Caco-2 (cell line): Measurements from ENCODE around the gene NXF1. TPM values are rescaled to one million over a fixed set of nuclear protein-coding genes. Genes with fewer than 3 reads are reported as not detected.

Source experiments
- BruUV-seq: library from RNA; stranded (reverse); fragments of 400-500 nt; replicated peaks from 2 replicates; lab custom pipeline; 2021; lab: Mats Ljungman, UMichigan
- CTCF ChIA-PET: fragments of 300-600 bp; sonication (Branson Sonifier 250); formaldehyde crosslinking; loops from one replicate; lab custom pipeline; 2022; ENCODE audit warnings: antibody characterized with exemption; lab: Charles Lee
- POLR2A ChIA-PET: fragments of 300-600 bp; sonication (Branson Sonifier 250); formaldehyde crosslinking; loops from one replicate; lab custom pipeline; 2022; ENCODE audit warnings: antibody characterized with exemption; lab: Charles Lee
- DNase-seq, 2 experiments: peaks; one replicate each; pipeline versions ENCODE4 v3.0.0 to v3.0.0-alpha.2; 2020 to 2022
- H3K27me3 ChIP-seq: replicated peaks from 2 replicates; pipeline ENCODE4 v1.6.0; 2011; ENCODE audit warnings: low read length; ENCODE audit not compliant: control insufficient read depth, insufficient read depth
- H3K36me3 ChIP-seq: 2 replicates; pipeline ENCODE4 v1.5.1; 2011; ENCODE audit warnings: low read length; ENCODE audit not compliant: control insufficient read depth, insufficient read depth
- H3K4me1 ChIP-seq: fragments of 250-450 bp; sonication (Bioruptor Pico); 2 replicates; pipeline ENCODE4 v1.5.1; 2020; ENCODE audit warnings: mild to moderate bottlenecking
- H3K4me3 ChIP-seq: 2 replicates; pipeline ENCODE4 v1.5.1; 2011; ENCODE audit warnings: low read depth, mild to moderate bottlenecking, control low read depth, low read length
- H3K9me3 ChIP-seq: fragments of 250-450 bp; sonication (Bioruptor Pico); 2 replicates; pipeline ENCODE4 v1.5.1; 2020; ENCODE audit warnings: mild to moderate bottlenecking, moderate library complexity
- H3K27ac Mint-ChIP-seq: one replicate; pipeline ENCODE4 v1.8.0; 2022; ENCODE audit warnings: mixed read lengths; ENCODE audit not compliant: unreplicated experiment
- H3K27me3 Mint-ChIP-seq: one replicate; pipeline ENCODE4 v1.8.0; 2022; ENCODE audit warnings: mixed read lengths; ENCODE audit not compliant: insufficient read depth, unreplicated experiment
- H3K36me3 Mint-ChIP-seq: one replicate; pipeline ENCODE4 v1.8.0; 2022; ENCODE audit warnings: mild to moderate bottlenecking, mixed read lengths; ENCODE audit not compliant: insufficient read depth, unreplicated experiment
- H3K4me1 Mint-ChIP-seq: one replicate; pipeline ENCODE4 v1.8.0; 2022; ENCODE audit warnings: low read depth, mixed read lengths; ENCODE audit not compliant: unreplicated experiment
- H3K4me3 Mint-ChIP-seq: one replicate; pipeline ENCODE4 v1.8.0; 2022; ENCODE audit warnings: mild to moderate bottlenecking, moderate library complexity, mixed read lengths; ENCODE audit not compliant: unreplicated experiment
- H3K9me3 Mint-ChIP-seq: one replicate; pipeline ENCODE4 v1.8.0; 2022; ENCODE audit warnings: mixed read lengths; ENCODE audit not compliant: unreplicated experiment
- CTCF ChIP-seq, 2 experiments: fragments of 200-600 bp in 1 of 2; IDR thresholded peaks; 1 replicate in 1 of 2; 2 replicates in 1 of 2; pipeline versions ENCODE4 v1.5.1 to v1.8.0; 2011 to 2022; ENCODE audit warnings: antibody characterized with exemption in 1 of 2, control low read depth in 1 of 2, inconsistent platforms in 1 of 2, low read depth in 1 of 2, low read length in 1 of 2, mild to moderate bottlenecking in 1 of 2, moderate library complexity in 1 of 2; ENCODE audit not compliant: insufficient read depth in 1 of 2, severe bottlenecking in 1 of 2, unreplicated experiment in 1 of 2
- intact Hi-C: fragments of 100-400 bp; cut with micrococcal nuclease; formaldehyde crosslinking; loops from one replicate; pipeline ENCODE4 v1.10.0; 2022; ENCODE audit not compliant: unreplicated experiment
- total RNA-seq: library from RNA; stranded (reverse); gene quantifications from 2 replicates; pipeline ENCODE4 v1.2.3, GENCODE V29; 2022

NXF1 gene
- total RNA-seq, 1 experiment from 2014 or later: 77.5 TPM

- Mint-ChIP-seq H3K4me1 (peaks cover 11% of the 10 kb centered on the region), H3K9me3 (no peaks in the 10 kb centered on the region), H3K4me3 (peak overlapping the region; percentile 92), H3K36me3 (peaks cover 54% of the 10 kb centered on the region), H3K27me3 (no peaks in the 10 kb centered on the region), H3K27ac (peak overlapping the region; percentile 98)
- BruUV-seq: TSS peak; percentile 94
- Histone ChIP-seq H3K9me3 (no peaks in the 10 kb centered on the region), H3K36me3 (0 out of 2 replicates have a peak, but pooled peaks cover 1% of the 10 kb centered on the region), H3K4me1 (no peaks in the 10 kb centered on the region; the same call in 1 of the 2 replicates), H3K4me3 (peak overlapping the region; percentile 51), H3K27me3 (no peaks in the 10 kb centered on the region)
- ChIA-PET CTCF (interaction anchor here (2.2 kb wide), 1 partner anchor 19 kb away, joined by 15 read pairs; the partner anchor contains the start of gene TMEM179B), POLR2A (interaction anchor here (0.5 to 1.7 kb wide), 9 partner anchors 12 to 214 kb away, joined by 3 to 15 read pairs (median 4); partner anchors contain the start of genes STX5, TMEM179B, TUT1 and ZBTB3)
- intact Hi-C loops: loop anchor here (1.0 to 2.0 kb wide), 4 partner anchors 14 to 57 kb away; partner anchors contain the start of genes STX5, TEX54, TMEM179B and TMEM223
- no peak for TF ChIP-seq CTCF (IDR thresholded peaks at IDR 0.05; ENCODE audit: insufficient read depth in 1 of 2, low read depth in 1 of 2, low read length in 1 of 2, severe bottlenecking in 1 of 2, unreplicated experiment in 1 of 2)
- DNase-seq: no peak
Observed at GRCh38 chr11:62805961-62806441, 761 bp upstream of the NXF1 start.

- no peak for TF ChIP-seq CTCF (IDR thresholded peaks at IDR 0.05; ENCODE audit: insufficient read depth in 1 of 2, low read depth in 1 of 2, low read length in 1 of 2, severe bottlenecking in 1 of 2, unreplicated experiment in 1 of 2)
- ChIA-PET POLR2A (interaction anchor here (0.6 to 1.6 kb wide), 4 partner anchors 19 to 85 kb away, joined by 4 to 5 read pairs (median 4); partner anchors contain the start of gene STX5), CTCF (interaction anchor here (1.3 kb wide), 1 partner anchor 18 kb away, joined by 4 read pairs; no protein-coding TSS in a partner anchor)
- no peaks in the 10 kb centered on the region for H3K9me3 ChIP-seq
- H3K4me1 ChIP-seq: no peaks in the 10 kb centered on the region; the same call in 1 of the 2 replicates
- no peaks in the 10 kb centered on the region for H3K27me3 ChIP-seq
- H3K4me3 Mint-ChIP-seq: peak overlapping the region; percentile 92
- intact Hi-C loops: loop anchor here (1.0 to 2.0 kb wide), 4 partner anchors 12 to 58 kb away; partner anchors contain the start of genes STX5, TEX54, TMEM179B and TMEM223
- 0 out of 2 replicates have a peak, but pooled peaks cover 2% of the 10 kb centered on the region for H3K36me3 ChIP-seq
- H3K27me3 Mint-ChIP-seq: no peaks in the 10 kb centered on the region
- H3K4me1 Mint-ChIP-seq: peaks cover 11% of the 10 kb centered on the region
- no peaks in the 10 kb centered on the region for H3K9me3 Mint-ChIP-seq
- peak overlapping the region; percentile 98 for H3K27ac Mint-ChIP-seq
- TSS peak; percentile 70 for BruUV-seq
- H3K36me3 Mint-ChIP-seq: peaks cover 68% of the 10 kb centered on the region
- H3K4me3 ChIP-seq: peak overlapping the region; percentile 58
- DNase-seq: no peak
Observed at GRCh38 chr11:62804310-62805075, 747 bp downstream of the NXF1 start.

- Mint-ChIP-seq H3K27ac (peak overlapping the region; percentile 22), H3K27me3 (no peaks in the 10 kb centered on the region), H3K36me3 (peaks cover 98% of the 10 kb centered on the region), H3K4me1 (peaks cover 11% of the 10 kb centered on the region), H3K4me3 (no peak overlapping the region), H3K9me3 (no peaks in the 10 kb centered on the region)
- ChIA-PET POLR2A (no interaction called here), CTCF (interaction anchor here (0.6 to 1.1 kb wide), 2 partner anchors 15 to 98 kb away, joined by 4 read pairs; no protein-coding TSS in a partner anchor)
- no TSS peak for BruUV-seq
- H3K4me1 ChIP-seq: no peaks in the 10 kb centered on the region; the same call in 1 of the 2 replicates
- H3K9me3 ChIP-seq: no peaks in the 10 kb centered on the region
- TF ChIP-seq CTCF (IDR thresholded peaks at IDR 0.05; ENCODE audit: insufficient read depth in 1 of 2, low read depth in 1 of 2, low read length in 1 of 2, severe bottlenecking in 1 of 2, unreplicated experiment in 1 of 2): no peak
- no peaks in the 10 kb centered on the region for H3K27me3 ChIP-seq
- H3K36me3 ChIP-seq: peaks cover 2% of the 10 kb centered on the region; the same call in 1 of the 2 replicates
- DNase-seq: no peak
- intact Hi-C loops: no loop called here
- no peak overlapping the region for H3K4me3 ChIP-seq
Observed at GRCh38 chr11:62801071-62801470, 4.2 kb downstream of the NXF1 start.
